Mammary epithelial cell (primary cell): ENCODE results near the gene TCP11L1.

Experiments
- CTCF ChIP-seq, 2 donors: IDR thresholded peaks in 1 of 2; conservative IDR thresholded peaks in 1 of 2; 2 replicates each; pipeline ENCODE4 v1.5.1; 2011 to 2012; ENCODE audit warnings: inconsistent platforms in 2 of 2, low read length in 2 of 2, mild to moderate bottlenecking in 2 of 2, control low read depth in 1 of 2, low read depth in 1 of 2; ENCODE audit not compliant: insufficient read depth in 1 of 2; ENCODE audit errors: extremely low read depth in 1 of 2
- EZH2 ChIP-seq: IDR thresholded peaks from 2 replicates; pipeline ENCODE4 v1.6.1; 2012; ENCODE audit warnings: low read length, inconsistent platforms, borderline replicate concordance

- no peak for TF ChIP-seq CTCF (conservative IDR thresholded peaks at IDR 0.05 in 1 of 2, IDR thresholded peaks at IDR 0.05 in 1 of 2; ENCODE audit: extremely low read depth in 1 of 2, insufficient read depth in 1 of 2, low read depth in 1 of 2, low read length in 2 of 2)
- no peak for TF ChIP-seq EZH2
These were observed 37.4 kb upstream of the TCP11L1 start for GRCh38 chr11:33001751-33002542.
